NCI-H2227 (cell line): ENCODE data around the gene ANKS1B.

Source experiments
- DNase-seq: peaks from one replicate; lab custom pipeline; 2025; ENCODE audit not compliant: unreplicated experiment; lab: John Stamatoyannopoulos, UW

The ANKS1B gene

DNA sequence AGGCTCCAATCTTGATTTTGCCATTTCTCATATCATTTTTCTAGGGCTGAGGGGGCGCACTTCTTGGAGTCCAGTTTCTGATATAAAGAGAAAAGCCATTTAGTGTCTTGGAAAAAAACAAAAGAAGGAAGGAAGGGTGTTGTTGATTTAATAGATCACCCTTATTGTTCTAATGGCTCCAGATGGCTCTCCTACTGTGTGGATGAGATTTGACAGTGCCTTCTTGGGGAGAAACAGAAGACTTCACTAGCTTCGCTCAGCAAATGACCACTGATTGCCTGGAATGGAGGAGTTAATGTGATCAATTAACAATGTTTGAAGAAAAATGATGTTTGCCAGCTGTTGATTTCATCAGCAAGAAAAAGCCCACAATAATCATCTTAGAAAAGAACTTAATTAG, 1123.5 kb downstream of the ANKS1B start:
- DNase-seq, result no peak

DNA sequence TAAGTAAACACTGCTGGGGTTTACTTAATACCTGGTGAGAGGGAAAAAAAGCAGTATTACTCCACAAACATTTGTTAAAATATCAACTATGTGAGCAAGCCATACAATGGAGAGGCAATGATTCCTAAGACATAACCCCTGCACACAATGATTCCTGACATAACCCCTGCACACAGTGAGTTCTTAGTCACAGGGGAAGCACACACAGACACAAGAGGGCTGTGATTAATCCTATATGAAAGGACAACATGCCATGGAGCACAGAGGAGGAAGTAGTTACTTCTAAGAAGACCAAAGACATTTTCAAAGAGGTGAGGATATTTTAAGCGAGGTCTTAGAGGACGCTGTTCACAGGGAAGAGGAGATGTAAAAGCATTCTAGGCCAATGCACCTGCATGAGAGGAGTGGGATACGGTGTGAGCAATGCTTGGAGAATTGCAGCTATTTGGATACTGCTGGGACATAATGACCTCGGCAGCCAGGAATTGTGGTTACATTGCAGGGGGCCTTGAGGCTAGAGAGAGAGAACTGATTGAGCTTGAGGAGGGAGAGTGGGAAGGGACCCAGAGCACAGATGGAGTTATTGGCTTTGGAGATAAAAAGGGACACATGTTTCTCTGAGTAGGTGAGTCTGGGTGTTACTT, 1127.7 kb downstream of the ANKS1B start:
- DNase-seq, result peak; percentile 51

DNA sequence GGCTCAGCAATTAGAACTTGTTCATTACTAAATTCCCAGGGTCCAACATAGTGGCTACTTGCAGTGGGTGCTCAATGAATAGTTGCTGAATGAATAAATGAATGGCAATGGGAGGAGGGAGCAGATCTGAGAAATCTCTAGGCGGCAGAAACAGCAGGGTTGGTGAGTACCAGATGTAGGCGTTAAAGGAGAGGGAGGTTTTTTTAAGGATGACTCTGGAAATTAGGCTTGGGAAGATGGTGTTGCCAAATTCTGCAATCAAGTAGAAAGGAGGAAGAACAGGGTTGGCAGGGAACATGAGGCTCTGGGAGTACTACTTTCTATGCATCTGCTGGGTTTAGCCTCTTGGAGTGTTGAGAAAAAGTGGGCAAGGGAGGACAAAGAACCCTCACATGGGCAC, 1132.6 kb downstream of the ANKS1B start:
- DNase-seq, result no peak

DNA sequence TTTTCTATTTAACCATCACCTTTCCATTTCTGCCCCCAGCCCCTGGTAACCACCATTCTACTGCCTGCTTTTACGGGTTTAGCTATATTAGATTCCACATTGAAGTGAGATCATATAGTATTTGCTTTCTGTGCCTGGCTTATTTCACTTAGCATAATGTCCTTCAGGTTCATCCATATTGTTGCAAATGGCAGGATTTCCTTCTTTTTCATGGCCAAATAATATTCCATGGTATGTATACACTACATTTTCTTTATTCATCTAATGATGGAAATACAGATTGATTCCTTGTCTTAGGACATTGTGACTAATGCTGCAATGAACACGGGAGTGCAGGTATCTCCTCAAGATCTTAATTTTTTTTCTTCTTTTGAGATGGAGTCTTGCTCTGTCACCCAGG, 1137.5 kb downstream of the ANKS1B start:
- DNase-seq, result no peak

DNA sequence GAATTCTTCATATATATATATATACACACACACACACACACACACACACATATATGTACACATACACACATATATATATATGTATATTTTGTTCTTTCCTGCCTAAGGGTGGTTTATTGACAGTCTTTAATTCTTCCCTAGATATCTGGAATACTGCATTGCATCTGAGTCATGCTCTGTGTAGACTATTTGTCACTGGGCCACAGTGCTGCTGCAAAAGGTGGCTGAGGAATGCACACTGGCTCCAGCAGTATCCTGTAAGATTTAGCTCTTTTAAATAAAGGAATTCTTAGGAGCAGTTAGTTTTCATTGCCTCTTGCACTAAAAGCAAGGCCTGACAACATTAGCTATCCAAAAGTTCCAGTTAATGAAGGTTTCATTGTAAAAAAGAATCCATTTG, 1138.8 kb downstream of the ANKS1B start:
- no peak for DNase-seq

DNA sequence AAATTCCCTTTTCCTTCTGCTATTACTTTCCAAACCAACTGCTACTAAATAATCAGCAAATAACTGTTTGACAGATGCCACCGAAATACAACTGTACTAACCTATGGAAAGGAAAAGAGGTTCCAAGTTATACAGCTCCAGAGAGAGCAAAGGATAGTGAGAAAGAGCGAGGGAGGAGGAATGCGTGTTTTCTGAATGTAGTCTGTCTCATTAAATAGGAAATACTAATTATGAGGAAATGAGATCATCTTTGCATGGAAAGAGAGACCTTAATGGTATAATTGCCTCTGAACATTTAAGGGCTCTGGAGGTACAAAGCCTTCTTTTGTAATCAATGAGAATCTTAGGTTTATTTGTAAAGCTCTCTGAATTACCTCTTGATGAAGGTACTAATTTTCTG, 1144.4 kb downstream of the ANKS1B start:
- no peak for DNase-seq

DNA sequence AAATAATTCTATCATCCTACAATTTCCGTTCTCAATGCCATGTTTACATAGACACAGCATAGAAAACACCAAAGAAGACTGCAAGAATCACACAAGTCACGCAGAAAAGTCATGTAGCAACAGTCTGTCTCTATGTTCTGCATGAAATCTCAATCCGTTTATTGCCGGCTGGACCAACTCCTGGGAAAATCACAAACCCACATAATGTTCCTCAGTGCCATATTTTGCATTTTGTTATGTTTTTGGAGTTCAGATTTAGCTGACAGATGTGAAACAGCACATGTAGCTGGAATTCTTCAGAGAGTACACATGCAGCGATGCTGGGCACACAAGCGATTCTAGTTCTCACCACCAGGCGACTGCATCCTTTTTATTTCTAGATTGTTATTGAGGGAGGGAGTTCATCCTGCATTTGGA, 1146.5 kb downstream of the ANKS1B start:
- no peak for DNase-seq

DNA sequence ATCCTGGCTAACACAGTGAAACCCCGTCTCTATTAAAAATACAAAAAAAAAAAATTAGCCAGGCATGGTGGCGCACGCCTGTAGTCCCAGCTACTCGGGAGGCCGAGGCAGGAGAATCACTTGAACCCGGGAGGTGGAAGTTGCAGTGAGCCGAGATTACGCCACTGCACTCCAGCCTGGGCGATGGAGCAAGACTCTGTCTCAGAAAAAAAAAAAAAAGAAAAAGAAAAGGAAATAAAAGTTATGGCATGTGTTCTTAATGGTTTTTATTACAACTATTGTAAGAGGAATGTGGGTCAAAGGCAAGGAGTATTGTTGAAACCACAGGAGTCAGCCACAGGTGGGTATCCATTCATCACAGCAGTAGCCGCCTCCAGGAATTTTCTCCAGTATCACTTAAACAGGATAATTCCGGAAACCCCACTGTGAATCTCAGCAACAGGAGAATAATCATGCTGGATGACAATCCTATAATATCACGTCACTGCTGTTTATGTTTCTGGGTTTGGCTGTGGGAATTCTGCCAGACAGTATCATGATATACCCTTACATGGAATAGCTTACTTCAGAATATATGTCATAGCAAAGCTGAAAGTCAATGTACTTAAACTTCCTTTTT, 1147.5 kb downstream of the ANKS1B start:
- peak; percentile 75 for DNase-seq

DNA sequence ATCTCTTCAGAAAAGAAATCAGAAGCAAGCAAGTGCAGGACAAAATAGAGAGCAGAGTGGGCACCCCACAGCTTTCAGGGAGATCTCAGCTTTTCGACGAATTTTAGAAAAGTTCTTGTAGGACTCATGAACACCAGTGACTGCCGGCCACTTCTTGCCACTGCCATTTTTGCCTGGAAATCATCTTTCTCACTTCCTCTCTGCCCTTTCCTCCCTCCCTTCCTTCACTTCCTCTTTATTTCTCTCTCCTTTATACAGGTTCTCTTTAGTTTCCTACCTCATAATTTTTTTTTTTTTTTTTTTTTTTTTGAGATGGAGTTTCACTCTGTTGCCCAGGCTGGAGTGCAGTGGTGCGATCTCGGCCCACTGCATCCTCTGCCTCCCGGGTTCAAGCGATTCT, 1154.1 kb downstream of the ANKS1B start:
- DNase-seq, result no peak

DNA sequence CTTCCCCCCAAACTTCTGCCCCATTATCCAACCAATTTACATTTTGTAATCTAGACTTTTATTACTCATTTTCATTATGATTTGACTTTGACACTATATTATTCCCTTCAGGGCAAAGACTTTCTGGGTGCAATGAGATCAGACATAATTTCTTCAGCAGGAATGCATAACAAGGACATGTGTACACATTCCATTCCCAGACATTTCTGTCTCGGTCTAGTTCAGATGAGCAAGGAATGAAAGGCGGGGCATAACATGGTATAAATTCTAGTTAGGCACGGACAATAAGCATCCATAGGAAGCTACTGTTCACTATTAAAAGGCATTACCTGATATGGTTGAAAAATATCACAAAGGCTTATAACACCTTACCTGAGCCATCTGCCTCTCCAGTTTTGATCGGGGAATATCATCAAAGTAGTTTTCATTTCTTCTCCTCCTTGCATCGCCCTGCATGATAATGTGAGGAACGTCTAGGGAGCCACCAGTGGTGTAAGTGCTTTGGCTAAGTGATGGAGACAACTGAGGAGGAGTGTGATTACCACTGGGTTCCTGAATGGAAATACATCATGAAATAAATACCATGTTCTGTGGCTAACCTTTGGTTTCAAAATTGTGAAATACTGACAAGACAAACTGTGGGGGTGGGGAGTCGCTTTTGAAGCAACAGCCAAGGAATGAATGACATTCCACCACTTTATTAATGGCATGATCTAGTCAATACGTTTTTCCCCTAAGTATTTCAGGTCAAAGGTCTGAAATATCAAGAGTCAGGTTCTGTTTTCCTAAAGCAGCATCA, 1155.7 kb downstream of the ANKS1B start:
- no peak for DNase-seq

DNA sequence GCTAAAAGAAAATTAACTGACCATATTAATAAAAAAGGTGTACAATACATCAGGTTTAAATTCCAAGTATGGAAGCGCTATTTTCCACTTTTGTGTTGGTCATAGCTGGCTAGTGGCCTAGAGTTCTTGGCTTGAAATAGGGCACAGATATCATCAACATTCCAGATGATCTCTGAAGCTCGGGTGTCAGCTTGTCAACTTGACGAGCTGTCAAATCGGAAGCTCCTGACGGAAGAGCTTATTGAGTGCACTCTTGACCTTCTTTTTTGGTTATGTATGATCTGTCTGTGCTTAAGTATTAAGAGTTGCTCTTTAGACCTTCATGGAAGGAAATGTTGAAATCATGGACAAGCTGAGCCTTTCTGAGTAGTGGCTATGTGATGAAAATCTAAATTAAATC, 1161.7 kb downstream of the ANKS1B start:
- no peak for DNase-seq

DNA sequence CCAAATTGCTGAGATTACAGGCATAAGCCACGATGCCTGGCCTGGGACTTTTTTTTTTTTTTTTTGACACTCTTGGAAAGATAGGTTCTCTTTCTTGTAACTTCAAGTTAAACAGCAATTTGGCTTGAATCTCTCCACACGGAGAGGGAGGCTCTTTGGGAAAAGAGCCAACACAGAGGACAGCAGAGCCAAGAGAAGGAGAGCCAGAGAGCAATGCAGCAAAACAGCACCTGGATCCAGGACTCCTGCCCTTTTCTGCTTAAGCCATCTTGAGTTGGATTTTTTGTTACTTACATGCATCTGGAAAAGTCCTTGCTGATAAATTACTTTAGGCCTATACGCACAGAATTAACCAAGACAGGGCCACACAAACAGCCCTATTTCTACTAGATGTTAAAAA, 1162.9 kb downstream of the ANKS1B start:
- no peak for DNase-seq

DNA sequence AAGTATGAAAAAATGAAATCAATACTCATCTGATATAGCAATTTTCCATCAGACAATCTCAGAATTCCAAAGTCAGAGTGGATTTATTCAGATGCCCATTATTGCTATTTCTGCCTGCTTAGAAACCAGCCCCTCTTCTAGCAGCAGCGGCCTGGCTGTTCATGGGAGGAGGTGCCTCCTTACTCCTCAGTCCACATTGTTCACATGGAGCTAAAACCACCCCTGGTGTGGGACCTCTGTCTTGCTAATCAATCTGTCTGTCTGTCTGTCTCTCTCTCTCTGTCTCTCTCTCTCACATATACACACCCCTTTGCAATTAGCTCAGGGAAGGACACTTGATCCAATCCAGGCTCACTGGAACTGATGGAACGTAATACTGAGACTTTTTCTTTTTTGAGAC, 1163.5 kb downstream of the ANKS1B start:
- DNase-seq, result no peak

DNA sequence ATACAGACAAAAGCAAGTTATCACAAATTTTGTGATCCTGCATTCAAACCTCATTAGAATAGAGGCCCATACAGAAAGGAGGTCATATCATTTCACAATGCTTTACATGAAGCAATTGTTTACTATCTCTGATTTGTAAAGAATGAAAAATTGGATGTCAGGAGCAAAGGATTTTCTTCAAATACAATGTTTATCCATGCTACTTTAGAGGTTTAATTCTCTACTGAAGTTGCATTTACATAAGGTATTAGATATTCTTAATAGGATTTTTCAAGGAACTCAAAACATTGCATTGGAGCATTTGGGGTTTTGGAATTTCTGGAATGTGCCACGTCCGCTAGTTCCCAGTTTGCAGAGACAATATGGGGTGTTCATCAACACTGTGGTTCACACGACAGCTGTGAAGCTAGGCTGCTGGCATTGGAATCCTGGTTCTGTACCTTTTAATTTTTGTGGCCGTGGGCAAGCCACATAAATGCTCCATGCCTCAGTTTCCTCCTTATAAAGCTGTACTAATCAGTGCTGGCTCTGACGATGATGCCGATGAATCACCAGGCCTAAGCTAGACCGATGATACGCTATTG, 1164.8 kb downstream of the ANKS1B start:
- DNase-seq, result no peak

DNA sequence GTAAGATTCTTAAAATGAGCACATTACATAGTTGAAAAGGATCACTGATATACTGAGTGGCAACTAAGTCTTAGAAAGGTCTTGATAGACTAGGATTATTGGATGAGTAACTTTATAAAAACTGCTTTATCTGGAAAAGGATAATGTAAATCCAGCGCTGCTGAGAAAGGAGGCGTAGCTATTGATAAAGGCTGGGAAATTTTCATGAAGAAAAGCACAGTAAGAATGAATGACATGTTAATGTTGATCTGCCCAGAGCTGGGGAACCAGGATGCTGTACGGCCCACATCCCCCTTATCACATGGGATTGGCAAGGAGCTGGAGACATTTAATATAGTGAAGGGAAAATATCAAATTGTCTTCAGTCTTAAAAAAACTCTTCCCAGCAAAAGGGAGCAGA, 1165.7 kb downstream of the ANKS1B start:
- DNase-seq, result no peak

DNA sequence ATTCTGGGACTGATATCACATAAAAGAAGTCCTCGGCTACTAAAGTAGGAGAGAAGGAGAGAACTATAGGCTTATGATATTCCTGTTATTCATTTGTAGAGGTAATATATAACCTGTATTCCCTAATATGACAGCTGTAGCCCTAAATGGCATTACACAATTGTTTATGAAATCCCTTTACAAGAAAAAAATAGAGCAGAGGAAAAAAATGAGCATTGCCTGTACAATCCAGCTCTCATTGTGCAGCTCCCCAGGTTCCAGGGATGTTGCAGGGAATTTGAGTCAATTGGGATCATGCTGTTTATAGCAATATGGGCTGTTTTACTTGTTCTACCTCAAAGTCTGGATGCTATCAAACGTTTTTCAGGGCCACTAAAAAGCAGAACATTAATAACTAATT, 1166.5 kb downstream of the ANKS1B start:
- peak; percentile 16 for DNase-seq

DNA sequence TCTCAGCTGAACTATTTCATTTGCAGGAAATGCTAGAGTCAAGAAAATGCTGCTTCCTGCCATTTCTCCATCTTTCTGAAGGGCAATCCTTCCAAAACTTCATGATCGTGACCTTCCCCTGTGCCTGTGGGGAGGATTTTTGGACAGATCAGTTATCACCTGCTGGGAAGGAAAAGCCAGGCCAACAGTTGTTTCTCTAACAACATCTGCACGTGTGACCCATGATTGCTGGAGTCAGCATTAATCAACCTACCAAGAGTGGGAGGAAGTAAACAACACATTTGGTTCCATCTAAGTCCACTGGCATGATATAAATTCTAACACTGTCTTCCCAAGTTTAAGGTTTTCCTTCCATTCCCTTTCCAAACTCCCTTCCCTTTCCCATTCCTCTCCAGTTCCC, 1167.0 kb downstream of the ANKS1B start:
- DNase-seq, result peak; percentile 14

DNA sequence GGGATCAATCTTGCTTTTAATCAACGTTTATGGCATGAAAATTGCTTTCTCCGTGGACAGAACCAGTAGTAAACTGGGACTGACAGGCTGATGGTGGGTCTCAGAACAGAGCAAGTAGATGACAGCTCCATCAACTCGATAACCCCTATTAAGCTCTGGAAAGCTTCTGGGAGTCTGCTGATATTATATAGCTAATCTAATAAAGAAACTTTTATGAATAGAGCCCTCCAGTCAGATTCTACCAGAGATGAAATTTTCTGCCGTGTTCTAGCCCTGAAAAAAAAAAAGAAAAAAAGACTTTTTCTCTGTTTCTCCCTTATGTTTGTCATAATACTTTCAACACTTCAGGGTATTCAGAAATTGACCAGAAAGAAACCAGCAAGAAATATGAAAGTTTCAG, 1168.0 kb downstream of the ANKS1B start:
- DNase-seq, result no peak

DNA sequence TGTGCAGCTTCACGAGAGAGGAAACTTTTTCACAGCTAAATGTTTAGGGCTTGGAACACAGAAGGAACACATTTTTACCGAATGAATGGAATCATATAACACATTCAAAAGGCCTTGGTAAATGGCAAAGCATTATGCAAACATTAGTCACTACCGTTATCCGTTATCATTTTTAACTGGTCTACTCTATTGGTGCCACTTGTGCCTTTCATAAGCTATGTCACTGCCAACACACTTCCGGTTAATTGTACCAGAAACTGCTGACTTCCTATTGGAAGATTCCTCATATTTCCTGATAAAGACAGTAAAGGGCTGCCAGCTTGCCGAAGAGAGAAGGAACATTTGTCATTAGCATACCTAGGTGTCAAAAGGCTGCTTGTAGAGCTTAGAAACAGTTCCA, 1170.5 kb downstream of the ANKS1B start:
- no peak for DNase-seq

DNA sequence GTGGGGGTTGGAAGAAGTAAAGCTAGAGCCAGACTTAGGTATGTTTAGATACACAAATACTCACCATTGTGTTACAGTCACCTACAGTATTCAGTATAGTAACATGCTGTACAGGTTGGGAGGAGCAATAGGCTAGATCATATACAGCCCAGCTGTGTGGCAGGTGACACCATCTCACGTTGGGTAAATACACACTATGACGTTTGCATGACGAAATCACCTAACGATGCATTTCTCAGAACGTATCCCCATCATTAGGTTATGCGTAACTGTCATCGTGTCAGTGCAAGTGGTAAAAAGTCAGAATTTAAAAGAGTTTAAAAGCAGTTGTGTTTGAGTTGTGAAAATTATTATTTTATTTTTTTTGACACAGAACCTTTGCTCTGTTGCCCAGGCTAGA, 1172.5 kb downstream of the ANKS1B start:
- no peak for DNase-seq

DNA sequence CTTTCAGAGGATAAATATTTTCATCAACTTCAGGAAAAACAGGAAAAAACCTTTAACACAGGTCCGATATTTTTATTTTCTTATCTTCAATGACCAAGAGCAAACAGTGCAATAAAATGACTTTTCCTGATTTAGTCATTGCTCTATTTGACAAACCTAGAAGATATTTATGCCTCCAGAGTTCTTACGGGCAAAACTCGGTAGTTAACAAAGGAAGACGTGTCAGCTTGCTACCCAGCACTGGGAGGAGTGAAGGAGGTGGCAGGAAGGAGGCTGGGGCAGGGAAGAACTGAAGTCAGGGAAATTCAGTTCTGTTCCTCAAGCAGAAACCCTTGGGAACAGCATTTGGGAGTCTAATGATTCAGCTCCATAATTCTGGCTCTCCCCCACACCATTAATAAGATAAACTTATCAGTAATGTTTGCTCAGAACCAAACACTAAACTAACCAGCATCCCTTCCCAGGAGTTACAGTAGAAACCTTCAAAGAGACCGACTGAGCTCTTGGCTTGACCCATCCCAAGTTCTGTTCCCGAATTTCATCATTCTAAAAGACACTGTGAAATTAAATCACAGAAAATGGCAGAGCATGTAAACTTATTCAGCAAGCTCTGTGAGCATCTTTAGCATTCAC, 1176.4 kb downstream of the ANKS1B start:
- DNase-seq, result no peak

DNA sequence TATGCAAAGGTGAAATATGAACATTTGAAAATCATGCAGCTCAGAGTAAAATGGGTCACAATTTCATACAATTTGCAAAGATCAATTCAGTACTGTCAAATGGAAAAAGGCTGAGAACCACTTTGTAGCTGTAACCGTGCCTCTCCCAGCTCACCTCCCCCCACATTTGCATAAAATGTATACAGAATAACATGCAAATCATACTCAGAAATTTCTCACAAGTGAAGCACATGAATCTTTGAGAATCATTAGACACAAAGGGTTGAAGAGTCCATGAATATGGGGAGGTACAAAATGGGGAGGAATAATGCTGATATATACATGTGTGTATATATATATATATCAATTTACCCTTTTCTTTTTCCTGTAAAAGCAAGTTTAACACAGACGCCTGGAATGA, 1177.5 kb downstream of the ANKS1B start:
- no peak for DNase-seq
